OCI-LY1 (cell line): Measurements from ENCODE around the gene MMP10.
A peak's percentile ranks its signal among the peaks of the same experiment; 100 is the strongest.

Experiments used
- H2AFZ ChIP-seq: fragments of 200-600 bp; sonication (generic), shearing (Covaris generic); 2 replicates; pipeline ENCODE4 v1.6.0; 2014; ENCODE audit warnings: antibody characterized with exemption, mild to moderate bottlenecking, low read length
- H3F3A ChIP-seq: fragments of 200-600 bp; sonication (generic), shearing (Covaris generic); 2 replicates; pipeline ENCODE4 v1.6.0; 2014; ENCODE audit warnings: mild to moderate bottlenecking, antibody characterized with exemption, low read length, moderate library complexity; ENCODE audit not compliant: insufficient read depth
- H3K27ac ChIP-seq: fragments of 200-600 bp; sonication (generic); 2 replicates; pipeline ENCODE4 v1.5.1; 2014; ENCODE audit warnings: low read length, mixed run types, mild to moderate bottlenecking, low read depth; ENCODE audit not compliant: poor library complexity, severe bottlenecking
- H3K27me3 ChIP-seq: fragments of 200-600 bp; sonication (generic); 2 replicates; pipeline ENCODE4 v1.6.0; 2014; ENCODE audit warnings: antibody characterized with exemption, mild to moderate bottlenecking, low read length, moderate library complexity; ENCODE audit not compliant: insufficient read depth
- H3K36me3 ChIP-seq: fragments of 200-600 bp; sonication (generic); 2 replicates; pipeline ENCODE4 v1.6.1; 2014; ENCODE audit warnings: mild to moderate bottlenecking, antibody characterized with exemption, low read length, moderate library complexity, mixed read lengths; ENCODE audit not compliant: insufficient read depth
- H3K4me1 ChIP-seq: fragments of 200-600 bp; sonication (generic); 2 replicates; pipeline ENCODE4 v1.5.1; 2014; ENCODE audit warnings: mild to moderate bottlenecking, low read length, moderate library complexity; ENCODE audit not compliant: insufficient read depth, severe bottlenecking
- H3K4me2 ChIP-seq: fragments of 200-600 bp; sonication (generic), shearing (Covaris generic); 2 replicates; pipeline ENCODE4 v1.6.1; 2014; ENCODE audit warnings: low read length
- H3K4me3 ChIP-seq: fragments of 200-600 bp; sonication (generic); 2 replicates; pipeline ENCODE4 v1.5.1; 2014; ENCODE audit warnings: low read length, low read depth, mild to moderate bottlenecking, mixed read lengths; ENCODE audit not compliant: poor library complexity, severe bottlenecking
- H3K79me2 ChIP-seq: fragments of 200-600 bp; shearing (Covaris generic); 2 replicates; pipeline ENCODE4 v1.6.1; 2016; ENCODE audit warnings: mixed run types, low read length, mixed read lengths; ENCODE audit not compliant: insufficient read depth
- H3K9ac ChIP-seq: fragments of 200-600 bp; sonication (generic), shearing (Covaris generic); 2 replicates; pipeline ENCODE4 v1.6.1; 2014; ENCODE audit warnings: mild to moderate bottlenecking, low read length, mixed read lengths
- H3K9me2 ChIP-seq: fragments of 200-600 bp; sonication (generic), shearing (Covaris generic); 2 replicates; pipeline ENCODE4 v1.6.1; 2014; ENCODE audit warnings: low read depth, mild to moderate bottlenecking, low read length, mixed read lengths
- H3K9me3 ChIP-seq: fragments of 200-600 bp; shearing (Covaris generic); 2 replicates; pipeline ENCODE4 v1.6.1; 2014; ENCODE audit warnings: low read length, mixed read lengths
- H4K20me1 ChIP-seq: fragments of 200-600 bp; sonication (generic), shearing (Covaris generic); 2 replicates; pipeline ENCODE4 v1.6.0; 2016; ENCODE audit warnings: mild to moderate bottlenecking, low read length; ENCODE audit not compliant: insufficient read depth
- EZH2 ChIP-seq: fragments of 200-600 bp; sonication (generic), shearing (Covaris generic); IDR thresholded peaks from 2 replicates; pipeline ENCODE4 v1.8.0; 2017; ENCODE audit warnings: borderline replicate concordance, mixed run types, mild to moderate bottlenecking, antibody characterized with exemption, low read length, moderate library complexity, mixed read lengths
- TF ChIP-seq, protein P1 (sequence below): fragments of 200-600 bp; sonication (generic), shearing (Covaris generic); IDR thresholded peaks from 2 replicates; pipeline ENCODE4 v1.5.1; 2017; ENCODE audit warnings: mild to moderate bottlenecking, antibody characterized with exemption, low read length, moderate library complexity, mixed read lengths

MMP10 gene

DNA sequence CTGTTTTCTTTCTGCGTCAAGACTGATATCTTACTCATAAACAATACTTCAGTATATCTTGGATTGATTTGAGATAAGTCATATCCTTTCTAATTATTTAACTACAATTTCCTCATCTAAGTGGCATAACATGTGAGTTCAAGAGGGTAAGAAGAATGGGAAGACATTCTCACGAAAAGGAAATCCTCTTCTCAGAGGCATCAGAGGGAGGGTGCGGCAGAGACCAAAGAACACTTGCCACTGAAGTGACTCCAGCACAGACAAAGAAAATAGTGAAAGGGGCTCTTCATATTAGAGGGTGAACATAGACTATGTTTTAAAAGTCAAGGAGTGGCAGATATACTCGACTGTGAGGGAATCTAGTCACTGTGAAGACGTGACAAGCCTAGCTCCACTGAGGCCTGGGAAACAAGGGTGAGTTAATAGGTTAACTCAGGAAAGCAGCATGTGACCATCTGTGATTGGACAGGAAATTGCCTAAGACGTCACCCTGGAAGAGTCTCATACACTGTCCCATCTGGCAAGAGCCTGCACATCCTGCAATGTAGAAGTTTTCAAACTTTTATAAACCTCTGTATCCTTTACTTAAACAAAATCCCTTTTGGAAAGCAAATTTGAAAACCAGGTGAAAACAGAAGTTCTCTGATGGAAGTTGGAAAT, 19.4 kb upstream of the MMP10 start:
- Histone ChIP-seq H3K27me3 (no peaks in the 10 kb centered on the region; the same call in 1 of the 2 replicates), H3K27ac (no peak overlapping the region), H3K36me3 (no peaks in the 10 kb centered on the region), H3K4me1 (no peaks in the 10 kb centered on the region), H3K4me2 (no peak overlapping the region), H3F3A (no peaks in the 10 kb centered on the region), H3K9ac (no peak overlapping the region), H4K20me1 (no peaks in the 10 kb centered on the region), H3K9me2 (no peaks in the 10 kb centered on the region), H3K9me3 (no peaks in the 10 kb centered on the region), H3K79me2 (no peaks in the 10 kb centered on the region), H3K4me3 (no peak overlapping the region), H2AFZ (no peak overlapping the region)
- TF ChIP-seq, protein P1, sequence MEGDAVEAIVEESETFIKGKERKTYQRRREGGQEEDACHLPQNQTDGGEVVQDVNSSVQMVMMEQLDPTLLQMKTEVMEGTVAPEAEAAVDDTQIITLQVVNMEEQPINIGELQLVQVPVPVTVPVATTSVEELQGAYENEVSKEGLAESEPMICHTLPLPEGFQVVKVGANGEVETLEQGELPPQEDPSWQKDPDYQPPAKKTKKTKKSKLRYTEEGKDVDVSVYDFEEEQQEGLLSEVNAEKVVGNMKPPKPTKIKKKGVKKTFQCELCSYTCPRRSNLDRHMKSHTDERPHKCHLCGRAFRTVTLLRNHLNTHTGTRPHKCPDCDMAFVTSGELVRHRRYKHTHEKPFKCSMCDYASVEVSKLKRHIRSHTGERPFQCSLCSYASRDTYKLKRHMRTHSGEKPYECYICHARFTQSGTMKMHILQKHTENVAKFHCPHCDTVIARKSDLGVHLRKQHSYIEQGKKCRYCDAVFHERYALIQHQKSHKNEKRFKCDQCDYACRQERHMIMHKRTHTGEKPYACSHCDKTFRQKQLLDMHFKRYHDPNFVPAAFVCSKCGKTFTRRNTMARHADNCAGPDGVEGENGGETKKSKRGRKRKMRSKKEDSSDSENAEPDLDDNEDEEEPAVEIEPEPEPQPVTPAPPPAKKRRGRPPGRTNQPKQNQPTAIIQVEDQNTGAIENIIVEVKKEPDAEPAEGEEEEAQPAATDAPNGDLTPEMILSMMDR, result no peak
- TF ChIP-seq EZH2, result no peak

GRCh38 chr11:102798012-102798746, 17.8 kb upstream of the MMP10 start, which contains the start of gene MMP1:
Gene MMP1 (minus strand): TSS chr11:102798160. CDS start chr11:102798092, 68 bp downstream.
- H4K20me1 ChIP-seq, result no peaks in the 10 kb centered on the region
- H3K4me2 ChIP-seq, result no peak within 1 kb of the TSS
- H3K79me2 ChIP-seq, result no peaks in the 10 kb centered on the region
- no peaks in the 10 kb centered on the region for H3K9me2 ChIP-seq
- H3F3A ChIP-seq, result no peaks in the 10 kb centered on the region
- no peaks in the 10 kb centered on the region; the same call in 1 of the 2 replicates for H3K27me3 ChIP-seq
- H3K36me3 ChIP-seq, result no peaks in the 10 kb centered on the region
- TF ChIP-seq, protein P1, result no peak
- TF ChIP-seq EZH2, result no peak
- H3K9me3 ChIP-seq, result no peaks in the 10 kb centered on the region
- H3K4me1 ChIP-seq, result no peaks in the 10 kb centered on the region
- no peak within 1 kb of the TSS for H3K27ac ChIP-seq
- H3K9ac ChIP-seq, result no peak within 1 kb of the TSS
- no peak within 1 kb of the TSS for H2AFZ ChIP-seq
- no peak within 1 kb of the TSS for H3K4me3 ChIP-seq

DNA sequence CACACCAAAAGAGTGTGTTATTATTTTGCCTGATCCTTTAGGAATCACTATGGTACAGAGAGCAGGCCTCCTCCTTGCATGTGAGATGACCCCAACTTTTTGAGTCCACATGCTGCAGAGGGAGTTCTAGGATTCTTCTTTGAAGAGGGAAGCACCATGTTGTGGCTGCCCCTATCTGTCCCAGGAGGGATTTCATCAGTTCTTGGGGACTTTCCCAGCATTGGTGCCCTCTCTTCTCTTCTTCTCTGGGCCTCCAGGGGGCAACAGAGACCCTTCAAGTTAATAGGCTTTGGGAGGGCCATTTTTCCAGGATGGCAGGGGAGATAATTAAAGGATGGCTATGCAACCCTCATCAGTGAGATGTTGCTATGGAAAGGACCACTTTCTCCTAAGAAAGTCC, 14.0 kb upstream of the MMP10 start:
- Histone ChIP-seq H3K27me3 (no peaks in the 10 kb centered on the region; the same call in 1 of the 2 replicates), H3F3A (no peaks in the 10 kb centered on the region), H2AFZ (no peak overlapping the region), H3K4me1 (no peaks in the 10 kb centered on the region), H3K4me2 (no peak overlapping the region), H3K9me2 (no peaks in the 10 kb centered on the region), H3K9ac (no peak overlapping the region), H3K36me3 (no peaks in the 10 kb centered on the region), H4K20me1 (no peaks in the 10 kb centered on the region), H3K27ac (no peak overlapping the region), H3K9me3 (no peaks in the 10 kb centered on the region), H3K4me3 (no peak overlapping the region), H3K79me2 (no peaks in the 10 kb centered on the region)
- no peak for TF ChIP-seq EZH2
- TF ChIP-seq, protein P1, result peak; percentile 75; the same call in 1 of the 2 replicates
